Measurements from ENCODE around the gene XK. TPM values are rescaled to one million over a fixed set of nuclear protein-coding genes. Genes with fewer than 3 reads are reported as not detected.

Gene XK
- total and polyA plus RNA-seq, 2 of the 4 experiments (the other 2 are of a cell fraction): under 0.01 to 0.02 TPM

GRCh38 chrX:37776987-37777325 lies 91.4 kb downstream of the XK start:
- Histone ChIP-seq H3K23ac (ENCODE audit: low read depth, low read length) (no peak overlapping the region), H2AK9ac (replicated peaks; ENCODE audit: low read depth, low read length, poor library complexity) (no peak overlapping the region), H3K4me3 (ENCODE audit: insufficient read depth, low read depth, low read length) (no peak overlapping the region), H2AK5ac (ENCODE audit: low read depth, low read length) (no peak overlapping the region), H3K9me1 (ENCODE audit: insufficient read depth, low read length) (no peaks in the 10 kb centered on the region), H3K4me2 (ENCODE audit: low read depth, low read length) (no peak overlapping the region), H3K4ac (ENCODE audit: low read depth, low read length) (no peak overlapping the region), H3K9me3 (ENCODE audit: control insufficient read depth, insufficient read depth, low read length) (no peaks in the 10 kb centered on the region), H3K27me3 (ENCODE audit: control insufficient read depth, insufficient read depth, low read length) (no peaks in the 10 kb centered on the region), H4K91ac (ENCODE audit: insufficient read depth, low read depth, low read length) (no peak overlapping the region), H2AFZ (replicated peaks; ENCODE audit: low read length, poor library complexity) (no peak overlapping the region), H2BK120ac (ENCODE audit: low read depth, low read length) (no peak overlapping the region), H3K27ac (ENCODE audit: insufficient read depth, low read length) (no peak overlapping the region), H3K56ac (ENCODE audit: extremely low read depth, insufficient read depth, low read length) (no peak overlapping the region), H4K5ac (ENCODE audit: low read depth, low read length) (no peak overlapping the region), H3K9ac (ENCODE audit: low read depth, low read length) (no peak overlapping the region), H2BK5ac (ENCODE audit: low read depth, low read length, poor library complexity, severe bottlenecking) (no peak overlapping the region), H2BK20ac (ENCODE audit: low read depth, low read length) (no peak overlapping the region), H3K79me1 (ENCODE audit: low read depth in 1 of 2, low read length in 2 of 2) (no peaks in the 10 kb centered on the region), H3K18ac (ENCODE audit: low read depth, low read length) (no peak overlapping the region), H4K20me1 (ENCODE audit: insufficient read depth, low read length) (no peaks in the 10 kb centered on the region), H4K8ac (ENCODE audit: low read depth in 2 of 2, low read length in 2 of 2) (no peak overlapping the region), H2BK15ac (ENCODE audit: low read depth, low read length) (no peak overlapping the region), H3K14ac (replicated peaks; ENCODE audit: low read depth, low read length) (no peak overlapping the region), H3K36me3 (ENCODE audit: control insufficient read depth, insufficient read depth, low read length) (no peaks in the 10 kb centered on the region), H3K4me1 (ENCODE audit: control insufficient read depth, insufficient read depth, low read length) (no peaks in the 10 kb centered on the region)
- BruUV-seq (replicated peaks): no TSS peak
- intact Hi-C loops (cut with micrococcal nuclease): no loop called here
- ChIA-PET POLR2A (ENCODE audit: unreplicated experiment) (no interaction called here), CTCF (interaction anchor here (1.1 kb wide), 1 partner anchor 22 kb away, joined by 3 read pairs; no protein-coding TSS in a partner anchor)
- WGBS, 2 experiments (ENCODE audit: extremely low coverage in 2 of 2, insufficient read length in 1 of 2): no CpG with 5 or more reads among the region's 2 CpGs
- TF ChIP-seq NFE2L2 (IDR thresholded peaks at IDR 0.05; ENCODE audit: low read depth, low read length): no peak
- no peak for TF ChIP-seq CTCF (conservative IDR thresholded peaks at IDR 0.05; ENCODE audit: low read depth, low read length)
- TF ChIP-seq FOS (IDR thresholded peaks at IDR 0.05; ENCODE audit: low read depth, low read length): no peak
- no peak for TF ChIP-seq MAZ (IDR thresholded peaks at IDR 0.05; ENCODE audit: borderline replicate concordance, low read depth, low read length)
- no peak for TF ChIP-seq RAD21 (IDR thresholded peaks at IDR 0.05; ENCODE audit: low read length)
- no peak for TF ChIP-seq SMC3 (IDR thresholded peaks at IDR 0.05; ENCODE audit: low read depth, low read length)
- no peak for TF ChIP-seq CEBPB (IDR thresholded peaks at IDR 0.05; ENCODE audit: low read depth, low read length)
- TF ChIP-seq USF2 (IDR thresholded peaks at IDR 0.05; ENCODE audit: low read depth, low read length): no peak
- TF ChIP-seq MAFK (IDR thresholded peaks at IDR 0.05; ENCODE audit: low read depth, low read length): no peak
- no peak for TF ChIP-seq RCOR1 (IDR thresholded peaks at IDR 0.05; ENCODE audit: insufficient replicate concordance, low read length)
- no peak for TF ChIP-seq MXI1 (IDR thresholded peaks at IDR 0.05; ENCODE audit: borderline replicate concordance, low read depth, low read length)
- TF ChIP-seq RFX5 (IDR thresholded peaks at IDR 0.05; ENCODE audit: low read depth, low read length): no peak
- no peak for TF ChIP-seq BHLHE40 (IDR thresholded peaks at IDR 0.05; ENCODE audit: low read depth, low read length)
- TF ChIP-seq POLR2A (IDR thresholded peaks at IDR 0.05; ENCODE audit: low read depth, low read length): no peak
- TF ChIP-seq ELK1 (IDR thresholded peaks at IDR 0.05; ENCODE audit: borderline replicate concordance, low read depth, low read length): no peak
- no peak for TF ChIP-seq CHD1 (IDR thresholded peaks at IDR 0.05; ENCODE audit: low read depth, low read length)
- no peak for ATAC-seq (ENCODE audit: low read depth)
- no peak for DNase-seq
- dilution Hi-C loops (cut with HindIII; ENCODE audit: low sequenced_read_pairs, unreplicated experiment): no loop called here
- in situ Hi-C loops (cut with MboI; ENCODE audit: low sequenced_read_pairs): no loop called here
